ENCODE data around the gene ARGLU1. TPM values are rescaled to one million over a fixed set of nuclear protein-coding genes. Genes with fewer than 3 reads are reported as not detected.

Gene ARGLU1
- total and polyA plus RNA-seq, 12 donors = 19.1 to 130 (median 58.3) TPM

DNA sequence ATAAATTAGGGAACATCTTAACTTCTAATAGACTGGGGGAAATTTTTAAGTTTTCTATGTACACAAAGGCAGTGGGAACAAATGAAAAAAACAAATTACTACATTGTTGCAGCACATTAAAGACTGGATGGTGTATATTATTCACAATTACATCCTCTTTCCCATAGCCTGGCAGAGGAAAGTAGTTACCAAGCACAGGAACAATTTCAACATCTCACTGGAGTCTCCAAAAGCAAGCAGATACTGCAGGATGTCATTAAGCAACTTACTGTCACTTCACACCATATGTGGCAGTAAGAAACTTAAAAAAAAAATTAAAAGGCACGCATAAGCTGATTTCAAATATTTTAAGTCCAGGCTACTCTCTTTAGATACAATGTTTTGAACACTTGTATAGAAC lies 26.1 kb downstream of the ARGLU1 start:
- no peaks in the 10 kb centered on the region for H3K4me1 ChIP-seq (replicated peaks in 1 of 2)
- H3K27me3 ChIP-seq = no peaks in the 10 kb centered on the region
- no peak overlapping the region for H3K4me3 ChIP-seq
- no peak for DNase-seq
- no peaks in the 10 kb centered on the region for H3K9me3 ChIP-seq (replicated peaks in 1 of 3)
- intact Hi-C loops (cut with DNase I) = no loop called here
- TF ChIP-seq, protein P1, sequence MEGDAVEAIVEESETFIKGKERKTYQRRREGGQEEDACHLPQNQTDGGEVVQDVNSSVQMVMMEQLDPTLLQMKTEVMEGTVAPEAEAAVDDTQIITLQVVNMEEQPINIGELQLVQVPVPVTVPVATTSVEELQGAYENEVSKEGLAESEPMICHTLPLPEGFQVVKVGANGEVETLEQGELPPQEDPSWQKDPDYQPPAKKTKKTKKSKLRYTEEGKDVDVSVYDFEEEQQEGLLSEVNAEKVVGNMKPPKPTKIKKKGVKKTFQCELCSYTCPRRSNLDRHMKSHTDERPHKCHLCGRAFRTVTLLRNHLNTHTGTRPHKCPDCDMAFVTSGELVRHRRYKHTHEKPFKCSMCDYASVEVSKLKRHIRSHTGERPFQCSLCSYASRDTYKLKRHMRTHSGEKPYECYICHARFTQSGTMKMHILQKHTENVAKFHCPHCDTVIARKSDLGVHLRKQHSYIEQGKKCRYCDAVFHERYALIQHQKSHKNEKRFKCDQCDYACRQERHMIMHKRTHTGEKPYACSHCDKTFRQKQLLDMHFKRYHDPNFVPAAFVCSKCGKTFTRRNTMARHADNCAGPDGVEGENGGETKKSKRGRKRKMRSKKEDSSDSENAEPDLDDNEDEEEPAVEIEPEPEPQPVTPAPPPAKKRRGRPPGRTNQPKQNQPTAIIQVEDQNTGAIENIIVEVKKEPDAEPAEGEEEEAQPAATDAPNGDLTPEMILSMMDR (IDR thresholded peaks at IDR 0.05) = no peak
- TF ChIP-seq POLR2A (IDR thresholded peaks at IDR 0.05) = no peak
- 80 to 87% (median 83%) methylated on average over 1 of the region's 1 CpG for WGBS, 4 donors
- peaks cover 0 to 13% of the 10 kb centered on the region in 2 donors for H3K36me3 ChIP-seq (replicated peaks in 1 of 2)
- H3K27ac ChIP-seq = no peak overlapping the region

DNA sequence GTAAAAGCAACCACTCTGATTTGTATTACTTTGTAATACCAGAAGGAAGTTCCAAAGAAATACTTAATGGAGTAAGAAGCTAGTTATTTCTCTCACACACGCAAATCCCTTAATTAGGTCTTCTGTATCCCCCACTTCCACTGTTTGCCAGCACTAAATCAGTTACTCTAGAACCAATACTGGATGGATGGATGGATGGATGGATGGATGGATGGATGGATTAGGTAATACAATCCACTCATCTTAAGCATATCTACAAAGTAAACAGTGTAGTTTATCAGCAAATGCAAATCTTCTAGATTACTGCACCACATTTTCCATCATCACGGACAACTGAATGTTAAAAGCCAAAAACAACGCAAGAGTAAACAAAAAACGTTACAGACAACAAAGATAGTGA lies 27.3 kb downstream of the ARGLU1 start:
- intact Hi-C loops (cut with DNase I) = no loop called here
- no peak overlapping the region for H3K4me3 ChIP-seq
- H3K27me3 ChIP-seq = no peaks in the 10 kb centered on the region
- DNase-seq = no peak
- peaks cover 0 to 13% of the 10 kb centered on the region in 2 donors for H3K36me3 ChIP-seq (replicated peaks in 1 of 2)
- TF ChIP-seq, protein P1 (IDR thresholded peaks at IDR 0.05) = no peak
- no peak for TF ChIP-seq POLR2A (IDR thresholded peaks at IDR 0.05)
- 85 to 91% (median 88%) methylated on average over 4 of the region's 4 CpGs for WGBS, 4 donors
- no peak overlapping the region for H3K27ac ChIP-seq
- peaks cover 6 to 7% of the 10 kb centered on the region in 2 donors for H3K4me1 ChIP-seq (replicated peaks in 1 of 2)
- H3K9me3 ChIP-seq (replicated peaks in 1 of 3) = no peaks in the 10 kb centered on the region

- Histone ChIP-seq H3K4me1 (replicated peaks in 1 of 2) (peaks cover 14 to 28% of the 10 kb centered on the region in 2 donors), H3K27me3 (peaks cover 9% of the 10 kb centered on the region), H3K4me3 (no peak overlapping the region), H3K27ac (no peak overlapping the region), H3K9me3 (replicated peaks in 1 of 3) (no peaks in the 10 kb centered on the region), H3K36me3 (replicated peaks in 1 of 2) (no peaks in the 10 kb centered on the region)
- 58 to 65% (median 63%) methylated on average over 3 of the region's 3 CpGs for WGBS, 4 donors
- DNase-seq = no peak
- TF ChIP-seq, protein P1 (IDR thresholded peaks at IDR 0.05) = no peak
- TF ChIP-seq POLR2A (IDR thresholded peaks at IDR 0.05) = no peak
- intact Hi-C loops (cut with DNase I) = loop anchor here (5.0 to 10.0 kb wide), 2 partner anchors 77 to 80 kb away; no protein-coding TSS in a partner anchor
These were observed 30.4 kb downstream of the ARGLU1 start for GRCh38 chr13:106537521-106537920.

GRCh38 chr13:106536244-106537034 lies 31.5 kb downstream of the ARGLU1 start:
- no peaks in the 10 kb centered on the region for H3K9me3 ChIP-seq (replicated peaks in 1 of 3)
- H3K36me3 ChIP-seq (replicated peaks in 1 of 2) = no peaks in the 10 kb centered on the region
- intact Hi-C loops (cut with DNase I) = loop anchor here (5.0 to 10.0 kb wide), 2 partner anchors 78 to 81 kb away; no protein-coding TSS in a partner anchor
- TF ChIP-seq POLR2A (IDR thresholded peaks at IDR 0.05) = no peak
- TF ChIP-seq, protein P1 (IDR thresholded peaks at IDR 0.05) = peak; percentile 85 to 98 (median 94)
- peak overlapping the region in 3 of 4 donors; percentile 40 to 73 (median 62) for H3K4me3 ChIP-seq
- peak overlapping the region in 3 of 5 donors; percentile 43 to 66 (median 59) for H3K27ac ChIP-seq
- WGBS, 4 donors = 4 to 16% (median 6%) methylated on average over 15 to 50 of the region's 50 CpGs
- peaks cover 9% of the 10 kb centered on the region for H3K27me3 ChIP-seq
- peaks cover 14 to 29% of the 10 kb centered on the region in 2 donors for H3K4me1 ChIP-seq (replicated peaks in 1 of 2)
- peak; percentile 76 to 95 (median 92) for DNase-seq

All from adrenal gland (tissue), 12 donors.